A549 (cell line): ENCODE data around the gene CAV1. TPM values are rescaled to one million over a fixed set of nuclear protein-coding genes. Genes with fewer than 3 reads are reported as not detected.

Experiments
- ATAC-seq, 2 experiments: fragments of 200-7000 bp in 1 of 2; fragments of >200 bp in 1 of 2; cut with Nextera tagmentation in 1 of 2; cut with Tn5 transposase in 1 of 2; 3 replicates each; pipeline versions ENCODE4 v1.8.0 to v1.9.1; 2018 to 2020; ENCODE audit warnings: mild to moderate bottlenecking in 1 of 2, moderate library complexity in 1 of 2
- CTCF ChIA-PET: fragments of 300-600 bp; sonication (Branson Sonifier 250); formaldehyde crosslinking; extraction: SDS; loops from one replicate; lab custom pipeline; 2021; ENCODE audit warnings: antibody characterized with exemption, inconsistent platforms; lab: Yijun Ruan, JAX
- POLR2A ChIA-PET: fragments of 350-600 bp; formaldehyde crosslinking; extraction: SDS; loops from one replicate; lab custom pipeline; 2021; ENCODE audit warnings: antibody characterized with exemption, inconsistent platforms; lab: Yijun Ruan, JAX
- DNase-seq, 2 experiments: peaks; one replicate each; pipeline versions ENCODE4 v3.0.0 to v3.0.0-alpha.2; 2011 to 2016; ENCODE audit warnings: low read depth in 1 of 2, low spot score in 1 of 2
- FAIRE-seq: peaks from 2 replicates; lab custom pipeline; 2011; peaks lifted over from hg19 to GRCh38; lab: Jason Lieb, UNC
- H3K27ac ChIP-seq, 2 experiments: fragments of >200 bp; sonication (Bioruptor Twin); formaldehyde crosslinking; 3 replicates each; pipeline ENCODE4 v1.5.1; 2016 to 2017
- H3K4me1 ChIP-seq: fragments of >200 bp; sonication (Bioruptor Twin); formaldehyde crosslinking; 3 replicates; pipeline ENCODE4 v1.6.1; 2016
- H3K4me2 ChIP-seq: fragments of >200 bp; sonication (Bioruptor Twin); formaldehyde crosslinking; 3 replicates; pipeline ENCODE4 v1.6.1; 2016
- H3K4me3 ChIP-seq: fragments of >200 bp; sonication (Bioruptor Twin); formaldehyde crosslinking; 3 replicates; pipeline ENCODE4 v1.5.1; 2016
- H3K9me3 ChIP-seq: fragments of >200 bp; sonication (Bioruptor Twin); formaldehyde crosslinking; 3 replicates; pipeline ENCODE4 v1.6.1; 2016
- BHLHE40 ChIP-seq: IDR thresholded peaks from 2 replicates; pipeline ENCODE4 v1.6.1; 2012; ENCODE audit warnings: low read depth, low read length, inconsistent platforms
- CEBPB ChIP-seq, 2 experiments: fragments of >200 bp in 1 of 2; sonication (Bioruptor Twin) in 1 of 2; formaldehyde crosslinking in 1 of 2; IDR thresholded peaks; 2 replicates each; pipeline ENCODE4 v1.6.1; 2012 to 2016
- CHD4 ChIP-seq: fragments of 200-600 bp; sonication (generic); IDR thresholded peaks from 2 replicates; pipeline ENCODE4 v1.6.1; 2016; ENCODE audit warnings: antibody characterized with exemption, mild to moderate bottlenecking, borderline replicate concordance
- FOSL2 ChIP-seq, 2 experiments: fragments of 450-650 bp in 1 of 2; fragments of >200 bp in 1 of 2; sonication (Bioruptor Twin) in 1 of 2; formaldehyde crosslinking; IDR thresholded peaks; 2 replicates each; pipeline versions ENCODE4 v1.5.0 to v1.6.1; 2016 to 2020; ENCODE audit warnings: mild to moderate bottlenecking in 1 of 2, moderate library complexity in 1 of 2
- FOXS1 ChIP-seq: fragments of 250-450 bp; sonication (Bioruptor Pico); IDR thresholded peaks from 2 replicates; pipeline ENCODE4 v1.5.0; 2020; ENCODE audit warnings: mild to moderate bottlenecking, moderate library complexity
- GATA3 ChIP-seq: IDR thresholded peaks from 2 replicates; pipeline ENCODE4 v1.6.1; 2012; ENCODE audit warnings: borderline replicate concordance
- HOXA7 ChIP-seq: fragments of 250-450 bp; sonication (Bioruptor Pico); IDR thresholded peaks from 2 replicates; pipeline ENCODE4 v1.5.0; 2020; ENCODE audit warnings: mild to moderate bottlenecking, moderate library complexity
- HOXB13 ChIP-seq: fragments of 250-450 bp; sonication (Bioruptor Pico); IDR thresholded peaks from 2 replicates; pipeline ENCODE4 v1.5.0; 2020; ENCODE audit warnings: low read depth, mild to moderate bottlenecking, moderate library complexity
- HOXB5 ChIP-seq: fragments of 250-450 bp; sonication (Bioruptor Pico); IDR thresholded peaks from 2 replicates; pipeline ENCODE4 v1.5.0; 2020; ENCODE audit warnings: mild to moderate bottlenecking, moderate library complexity
- JUNB ChIP-seq: fragments of >200 bp; sonication (Bioruptor Twin); formaldehyde crosslinking; IDR thresholded peaks from 2 replicates; pipeline ENCODE4 v1.6.1; 2016
- KDM5A ChIP-seq: fragments of 200-600 bp; sonication (generic); IDR thresholded peaks from 2 replicates; pipeline ENCODE4 v1.6.1; 2016; ENCODE audit warnings: antibody characterized with exemption, mild to moderate bottlenecking
- MAFK ChIP-seq: fragments of 450-650 bp; IDR thresholded peaks from 2 replicates; pipeline ENCODE4 v1.6.1; 2014; ENCODE audit not compliant: partially characterized antibody
- NFE2L2 ChIP-seq: fragments of 150-350 bp; conservative IDR thresholded peaks from 2 replicates; pipeline ENCODE4 v1.6.1; 2014; ENCODE audit warnings: low read length
- NPAS2 ChIP-seq: fragments of 250-450 bp; sonication (Bioruptor Pico); IDR thresholded peaks from 2 replicates; pipeline ENCODE4 v1.8.0; 2022; ENCODE audit warnings: mild to moderate bottlenecking, moderate library complexity, borderline replicate concordance
- POLR2AphosphoS2 ChIP-seq: conservative IDR thresholded peaks from 2 replicates; pipeline ENCODE4 v1.6.1; 2012; ENCODE audit warnings: low read length, improper control_type of control experiment, inconsistent platforms
- SREBF2 ChIP-seq: fragments of 450-650 bp; IDR thresholded peaks from 2 replicates; pipeline ENCODE4 v1.6.1; 2014; ENCODE audit warnings: mild to moderate bottlenecking, moderate library complexity
- TFCP2L1 ChIP-seq: fragments of 250-450 bp; sonication (Bioruptor Pico); IDR thresholded peaks from 2 replicates; pipeline ENCODE4 v1.5.0; 2021; ENCODE audit warnings: mild to moderate bottlenecking
- TP53 ChIP-seq: fragments of 250-450 bp; sonication (Bioruptor Pico); IDR thresholded peaks from 2 replicates; pipeline ENCODE4 v1.5.0; 2021; ENCODE audit warnings: mild to moderate bottlenecking, moderate library complexity
- ZC3H11A ChIP-seq: fragments of 450-650 bp; IDR thresholded peaks from 2 replicates; pipeline ENCODE4 v1.6.1; 2014; ENCODE audit warnings: antibody characterized with exemption, mild to moderate bottlenecking
- WGBS: methylation state at CpG from one replicate; pipeline ENCODE4 v1.1.6; 2017; ENCODE audit errors: missing lambda C conversion rate; 5-methylcytosine and 5-hydroxymethylcytosine counted together
- polyA plus RNA-seq, 4 experiments: library from polyadenylated mRNA; depleted of rRNA in 3 of 4; stranded (reverse); fragments of >200 nt; fragmentation: RNase III in 1 of 4; extraction: RNeasy Plus Mini Kit Qiagen cat#74134 plus additional on column Dnase treatment in 1 of 4; gene quantifications; 2 replicates in 3 of 4; 3 replicates in 1 of 4; pipeline ENCODE4 v1.2.3, GENCODE V29; 2011 to 2017
- TF ChIP-seq, protein P1 (sequence below): fragments of 200-600 bp; sonication (generic); IDR thresholded peaks from 2 replicates; pipeline ENCODE4 v1.6.1; 2016; ENCODE audit warnings: antibody characterized with exemption, mild to moderate bottlenecking, moderate library complexity
- TF ChIP-seq, protein P2 (sequence below): fragments of >200 bp; sonication (Bioruptor Twin); formaldehyde crosslinking; IDR thresholded peaks from 2 replicates; pipeline ENCODE4 v1.6.1; 2016
- TF ChIP-seq, protein P3 (sequence below): fragments of 150-350 bp; IDR thresholded peaks from 2 replicates; pipeline ENCODE4 v1.6.1; 2014; ENCODE audit warnings: low read depth, mild to moderate bottlenecking, low read length
- TF ChIP-seq, protein P4 (sequence below): IDR thresholded peaks from 2 replicates; pipeline ENCODE4 v1.6.1; 2012; ENCODE audit warnings: low read depth, borderline replicate concordance

CAV1 gene
- polyA plus RNA-seq, 2 of the 4 experiments (the other 2 are of a cell fraction), result 365 to 493 TPM

DNA sequence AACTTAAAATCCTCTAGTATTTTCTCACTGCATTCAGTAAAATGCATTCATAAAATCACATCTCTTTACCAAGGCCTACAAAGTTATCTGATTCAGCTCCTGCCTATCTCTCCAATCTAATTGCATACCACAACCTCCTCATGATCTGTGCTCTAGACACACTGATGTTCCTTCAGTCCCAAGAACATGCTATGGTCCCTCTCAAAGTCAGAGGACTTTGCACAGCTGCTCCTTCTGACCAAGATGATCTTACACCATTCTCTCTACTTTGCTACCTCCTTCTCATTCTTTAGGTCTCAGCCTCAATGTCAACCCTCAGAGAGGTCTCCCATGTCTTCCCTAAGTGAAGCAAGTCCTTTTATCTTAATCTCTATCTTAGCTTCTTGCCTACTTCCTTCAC, 45.5 kb downstream of the CAV1 start:
- ATAC-seq (peak in 1 of 2 experiments; percentile 31; a peak in 3 of 6 replicates), DNase-seq (no peak)
- ChIA-PET POLR2A (no interaction called here), CTCF (interaction anchor here (0.6 to 3.0 kb wide), 7 partner anchors 11 to 711 kb away, joined by 3 to 10 read pairs (median 5); no protein-coding TSS in a partner anchor)
- peaks cover 74% of the 10 kb centered on the region for H3K4me1 ChIP-seq
- H3K4me2 ChIP-seq, result peak overlapping the region; percentile 77
- TF ChIP-seq, protein P1, sequence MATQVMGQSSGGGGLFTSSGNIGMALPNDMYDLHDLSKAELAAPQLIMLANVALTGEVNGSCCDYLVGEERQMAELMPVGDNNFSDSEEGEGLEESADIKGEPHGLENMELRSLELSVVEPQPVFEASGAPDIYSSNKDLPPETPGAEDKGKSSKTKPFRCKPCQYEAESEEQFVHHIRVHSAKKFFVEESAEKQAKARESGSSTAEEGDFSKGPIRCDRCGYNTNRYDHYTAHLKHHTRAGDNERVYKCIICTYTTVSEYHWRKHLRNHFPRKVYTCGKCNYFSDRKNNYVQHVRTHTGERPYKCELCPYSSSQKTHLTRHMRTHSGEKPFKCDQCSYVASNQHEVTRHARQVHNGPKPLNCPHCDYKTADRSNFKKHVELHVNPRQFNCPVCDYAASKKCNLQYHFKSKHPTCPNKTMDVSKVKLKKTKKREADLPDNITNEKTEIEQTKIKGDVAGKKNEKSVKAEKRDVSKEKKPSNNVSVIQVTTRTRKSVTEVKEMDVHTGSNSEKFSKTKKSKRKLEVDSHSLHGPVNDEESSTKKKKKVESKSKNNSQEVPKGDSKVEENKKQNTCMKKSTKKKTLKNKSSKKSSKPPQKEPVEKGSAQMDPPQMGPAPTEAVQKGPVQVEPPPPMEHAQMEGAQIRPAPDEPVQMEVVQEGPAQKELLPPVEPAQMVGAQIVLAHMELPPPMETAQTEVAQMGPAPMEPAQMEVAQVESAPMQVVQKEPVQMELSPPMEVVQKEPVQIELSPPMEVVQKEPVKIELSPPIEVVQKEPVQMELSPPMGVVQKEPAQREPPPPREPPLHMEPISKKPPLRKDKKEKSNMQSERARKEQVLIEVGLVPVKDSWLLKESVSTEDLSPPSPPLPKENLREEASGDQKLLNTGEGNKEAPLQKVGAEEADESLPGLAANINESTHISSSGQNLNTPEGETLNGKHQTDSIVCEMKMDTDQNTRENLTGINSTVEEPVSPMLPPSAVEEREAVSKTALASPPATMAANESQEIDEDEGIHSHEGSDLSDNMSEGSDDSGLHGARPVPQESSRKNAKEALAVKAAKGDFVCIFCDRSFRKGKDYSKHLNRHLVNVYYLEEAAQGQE, result no peak
- TF ChIP-seq ZC3H11A, result no peak
- TF ChIP-seq POLR2AphosphoS2, result no peak
- TF ChIP-seq HOXB13, result no peak
- TF ChIP-seq TFCP2L1 (CRISPR knock-in tag), result no peak
- 0 out of 2 replicates have a peak, but pooled peaks have one; percentile 7 for TF ChIP-seq GATA3
- TF ChIP-seq NPAS2, result no peak
- no peak for TF ChIP-seq TP53 (CRISPR knock-in tag)
- TF ChIP-seq, all 56 proteins: peak for 1
- no peak for FAIRE-seq
- H3K9me3 ChIP-seq, result no peaks in the 10 kb centered on the region
- H3K4me3 ChIP-seq, result no peak overlapping the region
- H3K27ac ChIP-seq, result peak overlapping the region; percentile 76 to 79

DNA sequence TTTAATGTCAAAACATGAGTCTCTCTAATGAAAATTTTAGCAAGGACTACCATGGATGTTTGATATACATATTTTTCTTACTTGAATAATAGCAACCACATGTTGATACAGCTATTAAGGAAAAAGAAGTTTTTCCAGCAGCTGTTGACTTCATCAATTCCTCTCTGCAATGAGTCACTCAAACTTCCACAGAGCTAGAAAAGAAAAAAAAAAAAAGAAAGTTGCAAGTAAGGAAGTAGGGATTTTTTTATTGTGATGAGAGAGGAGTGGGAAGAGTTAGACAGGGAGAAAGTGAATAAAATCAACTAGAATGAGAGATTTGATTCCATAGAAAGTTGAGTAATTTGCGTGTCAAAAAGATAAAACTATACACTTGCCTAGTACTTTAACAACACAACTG, 46.2 kb downstream of the CAV1 start:
- peak overlapping the region; percentile 76 to 79 for H3K27ac ChIP-seq
- peak; percentile 46 for FAIRE-seq
- H3K4me1 ChIP-seq, result peaks cover 78% of the 10 kb centered on the region
- CTCF ChIA-PET, result interaction anchor here (0.9 to 3.0 kb wide), 7 partner anchors 11 to 312 kb away, joined by 3 to 10 read pairs (median 5); partner anchors contain the start of gene CAV1
- DNase-seq, result peak in 1 of 2 experiments; percentile 40
- WGBS, result 2% methylated on average over 1 of the region's 1 CpG
- TF ChIP-seq JUNB (peak; percentile 36; the same call in 1 of the 2 replicates), FOSL2 (IDR thresholded peaks at IDR 0.05) (peak; percentile 39; the same call in 1 of the 2 replicates), FOSL2 (CRISPR knock-in tag; IDR thresholded peaks at IDR 0.05) (peak; percentile 70), KDM5A (no peak)
- TF ChIP-seq, protein P1, result no peak
- H3K9me3 ChIP-seq, result no peaks in the 10 kb centered on the region
- POLR2A ChIA-PET, result no interaction called here
- peak; percentile 40 to 61; a peak in 4 of 6 replicates for ATAC-seq
- H3K4me3 ChIP-seq, result no peak overlapping the region
- H3K4me2 ChIP-seq, result peak overlapping the region; percentile 77

DNA sequence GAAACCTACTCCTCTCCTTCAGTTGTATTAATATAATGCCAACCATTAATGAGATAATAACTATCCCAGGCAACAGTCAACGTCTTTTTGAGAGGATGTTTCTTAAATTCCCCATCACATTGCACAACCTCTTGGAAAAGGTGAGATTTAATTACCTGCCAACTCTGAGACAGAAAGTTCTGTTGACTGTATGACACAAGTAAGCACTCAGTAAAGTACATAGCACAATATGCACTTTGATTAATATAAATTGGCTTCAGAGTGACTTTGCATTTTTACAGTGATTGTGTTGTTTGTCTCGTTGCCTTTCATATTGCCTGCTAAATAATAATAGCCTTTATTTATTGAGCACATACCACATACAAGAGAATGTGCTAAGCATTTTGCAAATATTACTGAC, 46.7 kb downstream of the CAV1 start:
- ChIA-PET CTCF (interaction anchor here (1.0 to 3.0 kb wide), 8 partner anchors 10 to 391 kb away, joined by 3 to 10 read pairs (median 4); partner anchors contain the start of gene CAV1), POLR2A (interaction anchor here (1.0 kb wide), 1 partner anchor 11 kb away, joined by 3 read pairs; no protein-coding TSS in a partner anchor)
- ATAC-seq (peak in 1 of 2 experiments; percentile 7; a peak in 2 of 6 replicates), FAIRE-seq (no peak), DNase-seq (peak in 1 of 2 experiments; percentile 39)
- Histone ChIP-seq H3K4me1 (peaks cover 78% of the 10 kb centered on the region), H3K4me2 (peak overlapping the region; percentile 77), H3K4me3 (no peak overlapping the region), H3K27ac (peak overlapping the region; percentile 76 to 79), H3K9me3 (no peaks in the 10 kb centered on the region)
- 1% methylated on average over 2 of the region's 2 CpGs for WGBS
- TF ChIP-seq BHLHE40 (no peak), CEBPB (IDR thresholded peaks at IDR 0.05) (peak; percentile 85 to 94), SREBF2 (no peak), FOXS1 (CRISPR knock-in tag) (no peak), ZC3H11A (no peak), NFE2L2 (peak; percentile 75), HOXA7 (CRISPR knock-in tag) (no peak), NPAS2 (no peak), HOXB5 (no peak), CHD4 (no peak), TFCP2L1 (CRISPR knock-in tag) (no peak), MAFK (peak; percentile 85)
- TF ChIP-seq, protein P2, sequence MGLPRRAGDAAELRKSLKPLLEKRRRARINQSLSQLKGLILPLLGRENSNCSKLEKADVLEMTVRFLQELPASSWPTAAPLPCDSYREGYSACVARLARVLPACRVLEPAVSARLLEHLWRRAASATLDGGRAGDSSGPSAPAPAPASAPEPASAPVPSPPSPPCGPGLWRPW, result peak; percentile 22; the same call in 1 of the 2 replicates
- TF ChIP-seq, protein P3, sequence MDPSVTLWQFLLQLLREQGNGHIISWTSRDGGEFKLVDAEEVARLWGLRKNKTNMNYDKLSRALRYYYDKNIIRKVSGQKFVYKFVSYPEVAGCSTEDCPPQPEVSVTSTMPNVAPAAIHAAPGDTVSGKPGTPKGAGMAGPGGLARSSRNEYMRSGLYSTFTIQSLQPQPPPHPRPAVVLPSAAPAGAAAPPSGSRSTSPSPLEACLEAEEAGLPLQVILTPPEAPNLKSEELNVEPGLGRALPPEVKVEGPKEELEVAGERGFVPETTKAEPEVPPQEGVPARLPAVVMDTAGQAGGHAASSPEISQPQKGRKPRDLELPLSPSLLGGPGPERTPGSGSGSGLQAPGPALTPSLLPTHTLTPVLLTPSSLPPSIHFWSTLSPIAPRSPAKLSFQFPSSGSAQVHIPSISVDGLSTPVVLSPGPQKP, result no peak
- TF ChIP-seq, protein P4, sequence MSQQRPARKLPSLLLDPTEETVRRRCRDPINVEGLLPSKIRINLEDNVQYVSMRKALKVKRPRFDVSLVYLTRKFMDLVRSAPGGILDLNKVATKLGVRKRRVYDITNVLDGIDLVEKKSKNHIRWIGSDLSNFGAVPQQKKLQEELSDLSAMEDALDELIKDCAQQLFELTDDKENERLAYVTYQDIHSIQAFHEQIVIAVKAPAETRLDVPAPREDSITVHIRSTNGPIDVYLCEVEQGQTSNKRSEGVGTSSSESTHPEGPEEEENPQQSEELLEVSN, result no peak
